Putamen (tissue), 1 donor: Measurements from ENCODE around the gene MYLK3.

ENCODE experiments used
- DNase-seq: peaks from one replicate; pipeline ENCODE4 v3.0.0-alpha.2; 2016; ENCODE audit warnings: low spot score

MYLK3 gene

GRCh38 chr16:46727184-46727583, 21.0 kb downstream of the MYLK3 start:
- no peak for DNase-seq

- no peak for DNase-seq
These were observed 26.3 kb downstream of the MYLK3 start for GRCh38 chr16:46721885-46722284.

GRCh38 chr16:46720619-46721018, 27.5 kb downstream of the MYLK3 start:
- DNase-seq, result no peak

GRCh38 chr16:46719528-46719927, 28.6 kb downstream of the MYLK3 start:
- DNase-seq, result no peak

- no peak for DNase-seq
These were observed 29.9 kb downstream of the MYLK3 start for GRCh38 chr16:46718214-46718613.

GRCh38 chr16:46717692-46718091, 30.5 kb downstream of the MYLK3 start:
- no peak for DNase-seq

GRCh38 chr16:46715769-46716305, 32.3 kb downstream of the MYLK3 start:
- DNase-seq, result no peak

GRCh38 chr16:46714797-46715591, 33.1 kb downstream of the MYLK3 start:
- DNase-seq, result no peak

- no peak for DNase-seq
These were observed 34.5 kb downstream of the MYLK3 start for GRCh38 chr16:46713634-46714033.

GRCh38 chr16:46712911-46713310, 35.2 kb downstream of the MYLK3 start:
- DNase-seq, result no peak

- DNase-seq, result no peak
These were observed 36.8 kb downstream of the MYLK3 start for GRCh38 chr16:46711106-46712058.

- DNase-seq, result peak; percentile 24
These were observed 38.6 kb downstream of the MYLK3 start for GRCh38 chr16:46709469-46710005.

GRCh38 chr16:46706642-46707041, 41.5 kb downstream of the MYLK3 start:
- DNase-seq, result no peak

GRCh38 chr16:46702030-46702429, 46.1 kb downstream of the MYLK3 start:
- DNase-seq, result no peak

- no peak for DNase-seq
These were observed 46.5 kb downstream of the MYLK3 start for GRCh38 chr16:46701615-46702014.

GRCh38 chr16:46700048-46700447, 48.1 kb downstream of the MYLK3 start:
- DNase-seq, result no peak

- no peak for DNase-seq
These were observed 51.2 kb downstream of the MYLK3 start for GRCh38 chr16:46696957-46697356.

- DNase-seq, result no peak
These were observed 52.2 kb downstream of the MYLK3 start for GRCh38 chr16:46695937-46696336.

- DNase-seq, result no peak
These were observed 54.5 kb downstream of the MYLK3 start for GRCh38 chr16:46693598-46693997.

- no peak for DNase-seq
These were observed 56.4 kb downstream of the MYLK3 start for GRCh38 chr16:46691726-46692125.

- DNase-seq, result no peak
These were observed 57.6 kb downstream of the MYLK3 start for GRCh38 chr16:46690281-46691178.
